Activated CD4-positive, alpha-beta memory T cell treated with anti-CD3 and anti-CD28 coated beads, Interleukin-2, amount 10 ng/mL, durations not matched to agents 7 days and 5 days (primary cell): ENCODE data around the gene C2orf68. TPM values are rescaled to one million over a fixed set of nuclear protein-coding genes. Genes with fewer than 3 reads are reported as not detected.

Source experiments
- CTCF ChIA-PET: fragments of 350-600 bp; sonication (Branson Sonifier 250); formaldehyde crosslinking; loops from one replicate; lab custom pipeline; 2021; ENCODE audit warnings: antibody characterized with exemption, inconsistent platforms; lab: Charles Lee
- POLR2A ChIA-PET: fragments of 350-600 bp; sonication (Branson Sonifier 250); formaldehyde crosslinking; loops from one replicate; lab custom pipeline; 2021; ENCODE audit warnings: antibody characterized with exemption; lab: Charles Lee
- DNase-seq: peaks from one replicate; pipeline ENCODE4 v3.0.0-alpha.2; 2020
- H3K27ac Mint-ChIP-seq: one replicate; pipeline ENCODE4 v1.8.0; 2021; ENCODE audit warnings: mild to moderate bottlenecking, mixed read lengths
- H3K27me3 Mint-ChIP-seq: one replicate; pipeline ENCODE4 v1.8.0; 2021; ENCODE audit warnings: mixed read lengths
- H3K36me3 Mint-ChIP-seq: one replicate; pipeline ENCODE4 v1.8.0; 2021; ENCODE audit warnings: low read depth, mixed read lengths
- H3K4me1 Mint-ChIP-seq: one replicate; pipeline ENCODE4 v1.8.0; 2021; ENCODE audit warnings: mixed read lengths
- H3K4me3 Mint-ChIP-seq: one replicate; pipeline ENCODE4 v1.8.0; 2021; ENCODE audit warnings: mild to moderate bottlenecking, mixed read lengths
- H3K9me3 Mint-ChIP-seq: one replicate; pipeline ENCODE4 v1.8.0; 2021; ENCODE audit warnings: mixed read lengths
- total RNA-seq, 2 experiments: library from RNA; stranded (reverse); gene quantifications; one replicate each; pipeline ENCODE4 v1.2.3, GENCODE V29; 2021

C2orf68 gene
- total RNA-seq, 2 experiments from 2014 or later, result 48.8 to 50.9 TPM

DNA sequence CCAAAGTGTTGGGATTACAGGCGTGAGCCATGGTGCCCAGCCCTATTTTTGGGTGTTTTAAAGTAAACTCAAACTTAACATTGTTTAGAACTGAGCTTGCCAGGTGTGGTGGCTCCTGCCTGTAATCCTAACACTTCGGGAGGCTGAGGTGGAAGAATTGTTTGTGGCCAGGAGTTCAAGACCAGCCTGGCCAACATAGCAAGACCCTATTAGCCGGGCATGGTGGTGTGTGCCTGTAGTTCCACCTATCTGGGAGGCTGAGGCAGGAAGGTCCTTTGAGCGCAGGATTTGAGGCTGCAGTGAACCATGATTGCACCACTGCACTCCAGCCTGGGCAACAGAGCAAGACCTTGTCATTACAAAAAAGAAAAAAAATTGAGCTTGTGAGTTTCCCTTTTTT lies 38.6 kb upstream of the C2orf68 start:
- Mint-ChIP-seq H3K4me3 (no peak overlapping the region), H3K27ac (no peak overlapping the region), H3K4me1 (peaks cover 5% of the 10 kb centered on the region), H3K9me3 (no peaks in the 10 kb centered on the region), H3K27me3 (no peaks in the 10 kb centered on the region), H3K36me3 (peaks cover 64% of the 10 kb centered on the region)
- no peak for DNase-seq
- POLR2A ChIA-PET, result no interaction called here
- CTCF ChIA-PET, result interaction anchor here (1.2 to 8.0 kb wide), 4 partner anchors 8 to 78 kb away, joined by 3 to 83 read pairs (median 10); no protein-coding TSS in a partner anchor

GRCh38 chr2:85649201-85650190 lies 37.6 kb upstream of the C2orf68 start:
- no peak for DNase-seq
- peak overlapping the region; percentile 48 for H3K27ac Mint-ChIP-seq
- H3K4me3 Mint-ChIP-seq, result no peak overlapping the region
- peaks cover 68% of the 10 kb centered on the region for H3K36me3 Mint-ChIP-seq
- no peaks in the 10 kb centered on the region for H3K9me3 Mint-ChIP-seq
- peaks cover 5% of the 10 kb centered on the region for H3K4me1 Mint-ChIP-seq
- H3K27me3 Mint-ChIP-seq, result no peaks in the 10 kb centered on the region
- CTCF ChIA-PET, result interaction anchor here (0.6 to 8.0 kb wide), 16 partner anchors 8 to 228 kb away, joined by 3 to 83 read pairs (median 3); partner anchors contain the start of gene MAT2A
- POLR2A ChIA-PET, result interaction anchor here (0.6 kb wide), 1 partner anchor 17 kb away, joined by 3 read pairs; no protein-coding TSS in a partner anchor

DNA sequence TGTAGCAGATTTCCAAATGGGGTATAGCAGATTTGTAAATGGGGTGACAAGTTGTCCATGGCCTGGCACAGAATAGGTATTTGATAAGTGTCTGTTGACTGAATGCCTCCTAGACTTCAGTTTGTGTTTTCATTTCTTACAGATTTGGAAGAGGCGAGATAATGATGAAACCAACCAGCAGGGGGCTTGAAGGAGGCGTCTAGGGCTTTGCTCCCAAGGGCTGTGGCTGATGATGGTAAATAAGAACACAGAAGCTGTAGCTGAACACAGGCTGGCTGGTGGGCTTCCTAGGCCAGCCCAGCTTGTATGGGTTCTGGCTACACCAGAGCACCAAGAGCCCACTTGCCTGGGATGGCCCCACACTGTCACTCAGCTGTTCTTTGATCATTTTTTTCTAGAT lies 36.8 kb upstream of the C2orf68 start:
- ChIA-PET CTCF (interaction anchor here (0.6 to 8.0 kb wide), 13 partner anchors 8 to 227 kb away, joined by 3 to 83 read pairs (median 4); partner anchors contain the start of gene MAT2A), POLR2A (interaction anchor here (0.6 kb wide), 1 partner anchor 18 kb away, joined by 3 read pairs; no protein-coding TSS in a partner anchor)
- Mint-ChIP-seq H3K27ac (peak overlapping the region; percentile 34), H3K36me3 (peaks cover 66% of the 10 kb centered on the region), H3K4me1 (peaks cover 6% of the 10 kb centered on the region), H3K4me3 (no peak overlapping the region), H3K27me3 (no peaks in the 10 kb centered on the region), H3K9me3 (no peaks in the 10 kb centered on the region)
- DNase-seq, result peak; percentile 34

DNA sequence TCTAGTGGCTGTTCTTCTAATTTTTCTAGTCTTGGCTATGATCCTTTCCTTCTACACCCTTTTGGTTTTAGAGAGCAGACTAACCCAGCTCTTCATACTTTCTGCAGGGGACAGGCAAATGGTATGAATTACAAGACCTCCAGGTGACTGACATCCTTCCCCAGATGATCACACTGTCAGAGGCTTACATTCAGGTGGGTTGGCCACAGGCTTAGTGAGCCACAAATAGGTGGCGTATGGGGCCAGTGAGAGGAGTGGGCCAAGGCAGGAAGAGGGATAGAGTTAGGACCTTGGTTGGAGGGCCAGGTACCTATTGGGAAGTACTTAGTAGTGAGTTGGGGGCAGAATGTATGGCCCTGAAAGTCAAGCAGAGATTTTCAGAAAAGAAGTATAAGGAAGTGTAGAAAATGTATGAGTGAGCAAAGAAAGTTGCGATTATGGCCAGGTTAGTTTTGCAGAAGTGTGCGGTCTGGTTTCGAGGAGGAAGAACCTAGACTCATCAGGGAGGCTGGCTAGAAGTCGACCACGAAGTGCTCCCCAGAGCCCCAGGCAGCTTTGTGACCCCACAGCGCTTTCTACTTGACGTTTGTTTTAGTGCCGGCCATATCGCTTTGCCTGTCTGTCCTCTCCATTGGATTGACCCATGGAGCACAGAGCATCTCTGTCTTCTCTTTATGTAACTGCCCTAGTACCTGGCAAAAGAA lies 36.1 kb upstream of the C2orf68 start:
- Mint-ChIP-seq H3K9me3 (no peaks in the 10 kb centered on the region), H3K36me3 (peaks cover 67% of the 10 kb centered on the region), H3K27me3 (no peaks in the 10 kb centered on the region), H3K4me1 (peaks cover 10% of the 10 kb centered on the region), H3K4me3 (no peak overlapping the region), H3K27ac (peak overlapping the region; percentile 34)
- DNase-seq, result no peak
- CTCF ChIA-PET, result interaction anchor here (1.0 to 8.0 kb wide), 9 partner anchors 11 to 212 kb away, joined by 3 to 83 read pairs (median 5); no protein-coding TSS in a partner anchor
- POLR2A ChIA-PET, result no interaction called here

- Mint-ChIP-seq H3K27ac (peak overlapping the region; percentile 35), H3K4me3 (no peak overlapping the region), H3K27me3 (no peaks in the 10 kb centered on the region), H3K36me3 (peaks cover 72% of the 10 kb centered on the region), H3K4me1 (peaks cover 28% of the 10 kb centered on the region), H3K9me3 (no peaks in the 10 kb centered on the region)
- ChIA-PET POLR2A (no interaction called here), CTCF (interaction anchor here (1.3 to 8.0 kb wide), 3 partner anchors 11 to 62 kb away, joined by 3 to 83 read pairs (median 5); no protein-coding TSS in a partner anchor)
- DNase-seq, result no peak
Measured at GRCh38 chr2:85646166-85646565, 34.3 kb upstream of the C2orf68 start.

DNA sequence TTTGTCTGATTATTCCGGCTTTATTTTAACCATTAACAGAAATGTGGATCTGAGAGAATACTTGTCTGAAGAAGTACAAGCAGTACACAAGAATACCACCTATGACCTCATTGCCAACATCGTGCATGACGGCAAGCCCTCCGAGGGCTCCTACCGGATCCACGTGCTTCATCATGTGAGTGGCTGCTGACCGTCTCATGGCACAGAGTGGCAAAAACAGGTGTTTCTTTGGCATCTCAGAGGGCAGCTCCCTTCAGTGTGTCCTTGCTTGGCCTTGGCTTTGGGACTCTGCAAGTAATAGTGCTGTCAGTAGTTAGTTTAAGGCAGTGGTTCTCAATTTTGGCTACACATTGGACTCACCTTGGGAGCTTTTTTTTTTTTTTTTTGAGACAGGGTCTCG lies 33.0 kb upstream of the C2orf68 start:
- Mint-ChIP-seq H3K36me3 (peaks cover 79% of the 10 kb centered on the region), H3K27me3 (no peaks in the 10 kb centered on the region), H3K4me3 (no peak overlapping the region), H3K4me1 (peaks cover 32% of the 10 kb centered on the region), H3K27ac (no peak overlapping the region), H3K9me3 (no peaks in the 10 kb centered on the region)
- POLR2A ChIA-PET, result interaction anchor here (0.6 kb wide), 1 partner anchor 53 kb away, joined by 3 read pairs; no protein-coding TSS in a partner anchor
- CTCF ChIA-PET, result no interaction called here
- no peak for DNase-seq

GRCh38 chr2:85642725-85643124 lies 30.9 kb upstream of the C2orf68 start:
- Mint-ChIP-seq H3K4me1 (peaks cover 28% of the 10 kb centered on the region), H3K4me3 (no peak overlapping the region), H3K9me3 (no peaks in the 10 kb centered on the region), H3K36me3 (peaks cover 72% of the 10 kb centered on the region), H3K27me3 (no peaks in the 10 kb centered on the region), H3K27ac (peak overlapping the region; percentile 88)
- ChIA-PET CTCF (interaction anchor here (0.9 to 1.3 kb wide), 3 partner anchors 38 to 437 kb away, joined by 3 to 4 read pairs (median 3); no protein-coding TSS in a partner anchor), POLR2A (no interaction called here)
- peak; percentile 41 for DNase-seq

DNA sequence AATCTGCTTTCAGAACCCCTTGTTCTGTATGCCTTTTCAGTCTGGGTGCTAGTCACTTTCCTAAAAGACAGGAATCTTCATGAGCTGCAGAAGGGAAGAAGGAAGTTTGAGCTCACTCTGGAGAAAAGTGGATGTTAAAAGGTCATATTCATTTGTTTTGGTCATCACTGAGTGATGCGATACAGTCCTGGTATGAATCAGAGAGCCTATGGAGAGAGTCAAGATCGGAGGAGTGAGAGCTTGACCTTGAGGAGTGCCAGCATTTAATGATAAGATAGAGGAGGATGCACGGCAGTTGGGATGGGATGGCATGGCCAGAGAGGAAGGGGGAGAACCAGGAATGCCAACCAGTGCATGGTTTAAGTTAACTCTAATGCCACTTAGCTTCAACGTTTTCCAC lies 23.8 kb upstream of the C2orf68 start:
- no peak for DNase-seq
- H3K9me3 Mint-ChIP-seq, result no peaks in the 10 kb centered on the region
- H3K36me3 Mint-ChIP-seq, result peaks cover 76% of the 10 kb centered on the region
- H3K4me3 Mint-ChIP-seq, result no peak overlapping the region
- no peaks in the 10 kb centered on the region for H3K27me3 Mint-ChIP-seq
- POLR2A ChIA-PET, result interaction anchor here (1.8 to 2.0 kb wide), 2 partner anchors 24 to 470 kb away, joined by 4 to 5 read pairs; partner anchors contain the start of genes C2orf68, POLR1A and PTCD3
- CTCF ChIA-PET, result interaction anchor here (0.8 to 6.5 kb wide), 7 partner anchors 14 to 216 kb away, joined by 3 to 83 read pairs (median 36); partner anchors contain the start of gene SH2D6
- H3K4me1 Mint-ChIP-seq, result peaks cover 10% of the 10 kb centered on the region
- H3K27ac Mint-ChIP-seq, result peak overlapping the region; percentile 9

DNA sequence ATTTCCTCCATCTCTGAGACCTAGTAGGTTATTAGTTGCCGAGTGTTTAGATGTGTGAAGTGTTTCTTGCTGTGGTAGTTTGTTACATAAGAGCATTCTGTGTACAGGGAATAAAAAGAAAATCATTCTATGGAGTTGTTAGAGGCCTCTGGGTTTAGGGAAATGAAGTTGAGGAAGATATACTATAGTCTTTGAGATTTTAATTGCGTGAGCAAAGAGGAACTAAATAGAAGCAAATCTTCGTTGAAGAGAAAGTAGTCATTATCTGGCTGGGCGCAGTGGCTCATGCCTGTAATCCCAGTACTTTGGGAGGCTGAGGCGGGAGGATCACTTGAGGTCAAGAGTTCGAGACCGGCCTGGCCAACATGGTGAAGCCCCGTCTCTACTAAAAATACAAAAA lies 23.1 kb upstream of the C2orf68 start:
- POLR2A ChIA-PET, result interaction anchor here (1.8 kb wide), 1 partner anchor 23 kb away, joined by 4 read pairs; the partner anchor contains the start of gene C2orf68
- no peaks in the 10 kb centered on the region for H3K27me3 Mint-ChIP-seq
- peak overlapping the region; percentile 50 for H3K27ac Mint-ChIP-seq
- no peak for DNase-seq
- H3K4me1 Mint-ChIP-seq, result peaks cover 12% of the 10 kb centered on the region
- no peak overlapping the region for H3K4me3 Mint-ChIP-seq
- H3K36me3 Mint-ChIP-seq, result peaks cover 77% of the 10 kb centered on the region
- H3K9me3 Mint-ChIP-seq, result no peaks in the 10 kb centered on the region
- CTCF ChIA-PET, result interaction anchor here (0.9 to 6.5 kb wide), 6 partner anchors 13 to 215 kb away, joined by 3 to 83 read pairs (median 40); partner anchors contain the start of gene SH2D6

- no peak overlapping the region for H3K27ac Mint-ChIP-seq
- H3K4me3 Mint-ChIP-seq, result no peak overlapping the region
- DNase-seq, result no peak
- H3K9me3 Mint-ChIP-seq, result no peaks in the 10 kb centered on the region
- no peaks in the 10 kb centered on the region for H3K27me3 Mint-ChIP-seq
- H3K4me1 Mint-ChIP-seq, result peaks cover 18% of the 10 kb centered on the region
- CTCF ChIA-PET, result interaction anchor here (0.7 to 2.0 kb wide), 3 partner anchors 12 to 330 kb away, joined by 4 to 5 read pairs (median 4); no protein-coding TSS in a partner anchor
- POLR2A ChIA-PET, result interaction anchor here (1.2 kb wide), 1 partner anchor 15 kb away, joined by 3 read pairs; the partner anchor contains the start of gene USP39
- H3K36me3 Mint-ChIP-seq, result peaks cover 70% of the 10 kb centered on the region
Measured at GRCh38 chr2:85631316-85631715, 19.4 kb upstream of the C2orf68 start.

DNA sequence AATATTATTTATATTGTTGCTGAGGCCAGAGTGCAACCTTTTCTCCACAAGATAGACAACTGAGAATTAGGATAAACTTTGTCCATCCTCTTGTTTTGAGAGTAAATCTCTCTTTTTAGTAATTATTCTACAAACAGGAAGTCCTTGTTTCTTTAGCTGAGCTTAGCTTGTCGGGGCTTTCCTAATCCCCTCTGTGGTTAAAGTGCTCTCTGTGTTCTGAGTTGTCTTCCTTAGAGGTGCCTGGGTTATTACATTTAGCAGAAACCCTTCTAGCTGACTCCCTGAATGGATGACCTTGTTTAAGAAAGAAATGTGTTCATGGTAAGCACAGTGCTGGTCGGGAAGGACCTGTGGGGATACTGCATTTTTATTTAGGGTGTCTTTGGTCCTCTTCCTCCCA lies 16.8 kb upstream of the C2orf68 start:
- Mint-ChIP-seq H3K4me1 (peaks cover 14% of the 10 kb centered on the region), H3K36me3 (peaks cover 76% of the 10 kb centered on the region), H3K27ac (peak overlapping the region; percentile 59), H3K4me3 (no peak overlapping the region), H3K27me3 (no peaks in the 10 kb centered on the region), H3K9me3 (no peaks in the 10 kb centered on the region)
- ChIA-PET CTCF (interaction anchor here (2.5 kb wide), 1 partner anchor 9 kb away, joined by 15 read pairs; no protein-coding TSS in a partner anchor), POLR2A (interaction anchor here (1.3 to 2.5 kb wide), 3 partner anchors 9 to 33 kb away, joined by 5 to 16 read pairs (median 7); partner anchors contain the start of genes RNF181 and USP39)
- DNase-seq, result no peak

DNA sequence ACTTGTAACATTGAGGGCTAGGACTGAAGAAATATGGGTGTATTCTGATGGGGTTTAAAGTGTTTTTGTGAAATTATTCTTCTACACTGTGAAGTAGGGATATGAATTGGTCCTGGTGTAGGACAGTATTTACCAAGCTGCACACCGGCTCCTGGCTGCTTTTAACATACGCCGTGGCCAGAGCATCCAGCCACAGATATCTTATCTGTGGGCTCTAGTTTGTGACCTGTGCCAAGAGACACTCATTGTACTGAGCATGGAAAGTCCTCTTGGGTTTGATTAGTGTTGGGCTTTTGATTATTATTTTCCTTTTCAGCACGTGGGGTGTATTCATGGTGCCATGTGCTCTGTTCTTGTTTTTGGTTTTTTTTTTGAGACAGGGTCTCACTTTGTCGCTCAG lies 12.1 kb upstream of the C2orf68 start:
- no peak overlapping the region for H3K4me3 Mint-ChIP-seq
- no peaks in the 10 kb centered on the region for H3K9me3 Mint-ChIP-seq
- peaks cover 17% of the 10 kb centered on the region for H3K4me1 Mint-ChIP-seq
- no peak for DNase-seq
- no peaks in the 10 kb centered on the region for H3K27me3 Mint-ChIP-seq
- H3K36me3 Mint-ChIP-seq, result peaks cover 68% of the 10 kb centered on the region
- POLR2A ChIA-PET, result no interaction called here
- no peak overlapping the region for H3K27ac Mint-ChIP-seq
- CTCF ChIA-PET, result no interaction called here
